Keratinocyte (primary cell): Measurements from ENCODE around the gene ASPSCR1. TPM values are rescaled to one million over a fixed set of nuclear protein-coding genes. Genes with fewer than 3 reads are reported as not detected.

ENCODE experiments used
- DNase-seq: peaks from one replicate; pipeline ENCODE4 v3.0.0-alpha.2; 2011; ENCODE audit warnings: low read depth, missing footprints, low spot score
- FAIRE-seq: peaks from 2 replicates; lab custom pipeline; 2011; peaks lifted over from hg19 to GRCh38; lab: Jason Lieb, UNC
- H2AFZ ChIP-seq: 2 replicates; pipeline ENCODE4 v1.6.0; 2012; ENCODE audit warnings: low read length, control low read depth, inconsistent platforms; ENCODE audit not compliant: control insufficient read depth
- H3K27ac ChIP-seq: 2 replicates; pipeline ENCODE4 v1.5.1; 2011; ENCODE audit warnings: low read length; ENCODE audit not compliant: control insufficient read depth, insufficient read depth
- H3K27me3 ChIP-seq: 3 replicates; pipeline ENCODE4 v1.6.0; 2011; ENCODE audit warnings: low read length; ENCODE audit not compliant: control insufficient read depth, insufficient read depth; ENCODE audit errors: extremely low read depth
- H3K36me3 ChIP-seq, 2 experiments: 2 replicates in 1 of 2; 3 replicates in 1 of 2; pipeline ENCODE4 v1.5.1; 2011; ENCODE audit warnings: low read length in 2 of 2, mild to moderate bottlenecking in 1 of 2; ENCODE audit not compliant: control insufficient read depth in 2 of 2, insufficient read depth in 2 of 2; ENCODE audit errors: extremely low read depth in 1 of 2
- H3K4me1 ChIP-seq: 3 replicates; pipeline ENCODE4 v1.5.1; 2011; ENCODE audit warnings: low read length; ENCODE audit not compliant: control insufficient read depth, insufficient read depth; ENCODE audit errors: extremely low read depth
- H3K4me2 ChIP-seq: 3 replicates; pipeline ENCODE4 v1.6.0; 2011; ENCODE audit warnings: low read depth, low read length; ENCODE audit not compliant: control insufficient read depth, insufficient read depth; ENCODE audit errors: extremely low read depth
- H3K4me3 ChIP-seq, 3 experiments: fragments of 200-600 bp in 1 of 3; sonication (generic) in 1 of 3; 2 replicates in 2 of 3; 3 replicates in 1 of 3; pipeline ENCODE4 v1.5.1; 2011 to 2016; ENCODE audit warnings: low read length in 3 of 3, mild to moderate bottlenecking in 3 of 3, control low read depth in 2 of 3, inconsistent platforms in 1 of 3, low read depth in 1 of 3, mixed read lengths in 1 of 3, mixed run types in 1 of 3, moderate library complexity in 1 of 3; ENCODE audit not compliant: control insufficient read depth in 2 of 3, insufficient read depth in 2 of 3; ENCODE audit errors: extremely low read depth in 1 of 3
- H3K79me2 ChIP-seq: 2 replicates; pipeline ENCODE4 v1.6.0; 2012; ENCODE audit warnings: low read length; ENCODE audit not compliant: control insufficient read depth, insufficient read depth
- H3K9ac ChIP-seq: 3 replicates; pipeline ENCODE4 v1.6.0; 2011; ENCODE audit warnings: low read length; ENCODE audit not compliant: control insufficient read depth, insufficient read depth; ENCODE audit errors: extremely low read depth
- H3K9me1 ChIP-seq: 3 replicates; pipeline ENCODE4 v1.6.0; 2011; ENCODE audit warnings: low read length; ENCODE audit not compliant: control insufficient read depth, insufficient read depth; ENCODE audit errors: extremely low read depth
- H3K9me3 ChIP-seq: 2 replicates; pipeline ENCODE4 v1.5.1; 2012; ENCODE audit warnings: low read depth, low read length; ENCODE audit not compliant: control insufficient read depth
- H4K20me1 ChIP-seq: 3 replicates; pipeline ENCODE4 v1.6.0; 2011; ENCODE audit warnings: low read length; ENCODE audit not compliant: control insufficient read depth, insufficient read depth; ENCODE audit errors: extremely low read depth
- CTCF ChIP-seq, 3 experiments: IDR thresholded peaks in 1 of 3; conservative IDR thresholded peaks in 1 of 3; optimal IDR thresholded peaks in 1 of 3; 2 replicates in 2 of 3; 3 replicates in 1 of 3; pipeline versions ENCODE3 to v1.5.1; 2011; ENCODE audit warnings: low read length in 3 of 3, mild to moderate bottlenecking in 3 of 3, moderate library complexity in 2 of 3, control low read depth in 1 of 3, inconsistent platforms in 1 of 3; ENCODE audit not compliant: insufficient read depth in 2 of 3; ENCODE audit errors: extremely low read depth in 1 of 3
- EZH2 ChIP-seq: IDR thresholded peaks from one replicate; pipeline ENCODE4 v1.6.1; 2012; ENCODE audit warnings: inconsistent platforms, mild to moderate bottlenecking, low read length, moderate library complexity
- dilution Hi-C: fragments of 300-500 bp; cut with MboI; formaldehyde crosslinking; loops from one replicate; pipeline ENCODE4 v1.7.0; 2020; ENCODE audit warnings: low sequenced_read_pairs; ENCODE audit not compliant: extremely low pct_ligation_motif_present
- polyA plus RNA-seq, 5 experiments: library from polyadenylated mRNA; depleted of rRNA in 3 of 5; stranded (reverse) in 3 of 5; stranded (forward) in 1 of 5; unstranded in 1 of 5; fragments of >200 nt; gene quantifications; 1 replicate in 1 of 5; 2 replicates in 3 of 5; 3 replicates in 1 of 5; pipeline versions ENCODE4 v1.2.1 to v1.2.3, GENCODE V29; 2011 to 2012; ENCODE audit warnings: missing spikeins in 2 of 5, low read depth in 1 of 5, low replicate concordance in 1 of 5

The ASPSCR1 gene
- polyA plus RNA-seq, 1 donor (not counting 4 experiments of a cell fraction or from before 2014, with no cell fraction given) = 5.2 TPM

DNA sequence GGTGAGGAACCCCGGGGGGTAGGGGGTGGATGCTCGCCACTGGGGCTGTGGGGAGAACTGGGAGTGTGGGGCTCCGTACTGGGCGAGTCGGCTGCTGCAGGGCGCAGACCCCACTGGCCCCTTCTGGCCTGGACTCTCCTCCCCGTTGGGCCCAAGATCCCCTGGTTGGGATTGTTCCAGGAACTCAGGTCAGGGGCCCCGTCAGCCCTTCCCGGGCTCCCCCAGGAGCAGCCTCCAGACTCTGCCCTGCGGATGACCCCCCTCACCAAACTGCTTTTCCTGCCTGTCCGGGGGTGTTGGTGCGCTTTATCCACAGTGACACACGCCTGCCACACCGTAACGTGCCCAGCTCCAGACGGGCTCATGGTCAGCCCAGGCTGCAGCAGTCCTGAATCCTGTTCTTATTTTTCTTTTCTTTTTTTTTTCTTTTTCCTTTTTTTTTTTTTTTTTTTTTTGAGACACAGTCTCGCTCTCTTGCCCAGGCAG lies 24.2 kb downstream of the ASPSCR1 start:
- no peak for DNase-seq

DNA sequence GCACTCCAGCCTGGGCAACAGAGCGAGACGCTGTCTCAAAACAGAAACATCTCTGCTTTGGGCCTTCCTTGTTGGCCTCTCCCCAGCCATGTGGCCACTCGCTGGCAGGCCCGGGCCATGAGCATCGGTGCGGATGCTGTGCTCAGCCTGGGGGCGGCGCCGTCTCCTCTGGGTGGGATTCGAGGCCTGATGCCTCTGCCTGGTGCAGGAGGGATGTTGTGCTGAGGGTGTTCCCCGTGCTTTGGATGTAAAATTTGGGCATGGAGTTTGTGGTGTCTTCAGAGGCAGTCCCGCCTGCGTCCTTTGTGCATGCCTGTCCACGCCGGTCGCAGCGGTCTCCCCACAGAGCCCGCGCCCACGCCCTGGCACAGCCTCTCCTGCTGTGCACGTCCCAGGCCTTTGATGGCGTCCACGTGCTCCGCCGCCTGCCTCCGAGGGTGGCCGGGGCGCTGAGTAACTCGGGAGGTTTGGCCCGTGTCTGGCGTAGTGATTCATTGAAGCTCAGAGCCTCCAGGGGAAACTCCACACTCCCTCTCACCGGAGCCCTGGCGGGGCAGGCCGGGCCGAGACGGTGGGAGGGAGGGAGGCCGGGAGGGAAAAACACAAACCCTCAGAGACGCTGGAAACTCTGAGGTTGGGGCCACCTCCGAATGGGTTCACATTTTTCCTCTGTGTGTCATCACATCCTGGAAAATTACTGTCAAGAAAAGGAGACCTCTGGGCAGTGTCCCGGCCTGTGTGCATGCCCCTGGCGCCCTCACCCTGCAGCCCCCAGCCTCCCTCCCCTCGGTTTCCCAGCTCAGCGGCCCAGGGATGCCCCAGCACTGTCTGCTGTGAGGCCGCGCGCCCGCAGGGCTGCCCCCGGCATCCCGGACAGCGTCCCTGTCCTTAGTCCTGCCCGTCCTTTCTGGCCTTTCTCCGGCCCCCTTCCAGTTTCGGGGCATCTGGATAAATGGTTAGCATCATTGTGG lies 26.3 kb downstream of the ASPSCR1 start:
- peaks cover 32% of the 10 kb centered on the region for H3K4me1 ChIP-seq
- no peaks in the 10 kb centered on the region for H4K20me1 ChIP-seq
- no peaks in the 10 kb centered on the region for H3K27me3 ChIP-seq
- peaks cover 2% of the 10 kb centered on the region for H3K9me1 ChIP-seq
- no peaks in the 10 kb centered on the region for H3K79me2 ChIP-seq
- no peak for TF ChIP-seq EZH2
- no peak for TF ChIP-seq CTCF (optimal IDR thresholded peaks at IDR 0.05 in 1 of 3, IDR thresholded peaks at IDR 0.05 in 1 of 3, conservative IDR thresholded peaks at IDR 0.05 in 1 of 3; ENCODE audit: extremely low read depth in 1 of 3, insufficient read depth in 2 of 3, low read length in 3 of 3)
- no peak overlapping the region for H3K4me3 ChIP-seq
- dilution Hi-C loops = no loop called here
- H3K4me2 ChIP-seq = peak overlapping the region; percentile 64
- DNase-seq (peak; percentile 73), FAIRE-seq (peak; percentile 70)
- peak overlapping the region; percentile 49 for H3K27ac ChIP-seq
- no peaks in the 10 kb centered on the region for H3K9me3 ChIP-seq
- peak overlapping the region; percentile 60 for H3K9ac ChIP-seq
- H3K36me3 ChIP-seq = no peaks in the 10 kb centered on the region
- H2AFZ ChIP-seq = peak overlapping the region; percentile 80

More for the DNA sequence above, 24.2 kb downstream of the ASPSCR1 start:
- TF ChIP-seq CTCF (optimal IDR thresholded peaks at IDR 0.05 in 1 of 3, IDR thresholded peaks at IDR 0.05 in 1 of 3, conservative IDR thresholded peaks at IDR 0.05 in 1 of 3; ENCODE audit: extremely low read depth in 1 of 3, insufficient read depth in 2 of 3, low read length in 3 of 3) = no peak
- TF ChIP-seq EZH2 = no peak
- FAIRE-seq = no peak
- Histone ChIP-seq H3K4me2 (no peak overlapping the region), H3K36me3 (no peaks in the 10 kb centered on the region), H3K9me3 (no peaks in the 10 kb centered on the region), H3K4me3 (no peak overlapping the region), H3K4me1 (peaks cover 28% of the 10 kb centered on the region), H3K27ac (no peak overlapping the region), H3K27me3 (no peaks in the 10 kb centered on the region), H4K20me1 (no peaks in the 10 kb centered on the region), H3K9me1 (peaks cover 2% of the 10 kb centered on the region), H3K79me2 (no peaks in the 10 kb centered on the region), H3K9ac (no peak overlapping the region), H2AFZ (no peak overlapping the region)
- dilution Hi-C loops = no loop called here
